ENCODE results near the gene FAM50A.
"Not testable (repeated sequence)": the region's sequence is repeated elsewhere in the genome, so short reads cannot be mapped to it uniquely, and the experiment has no call there.

Gene FAM50A

GRCh38 chrX:154496591-154497137 lies 52.7 kb downstream of the FAM50A start:
- intact Hi-C loops (cut with DNase I); DNase-seq: not testable (repeated sequence)

All from posterior cingulate gyrus (tissue), 11 donors.